ENCODE measurements around the gene RAMP1. TPM values are rescaled to one million over a fixed set of nuclear protein-coding genes. Genes with fewer than 3 reads are reported as not detected.

RAMP1 gene
- total and polyA plus RNA-seq, 9 of the 15 experiments (the other 6 are each of a cell fraction or from before 2014, with no cell fraction given), result 0.72 to 0.77 TPM; not detected in 7

GRCh38 chr2:237889016-237889415, 29.6 kb downstream of the RAMP1 start:
- 44% methylated on average over 8 of the region's 8 CpGs for WGBS (ENCODE audit: insufficient coverage, low coverage, missing lambda C conversion rate)
- no peaks in the 10 kb centered on the region for H3K36me3 ChIP-seq (ENCODE audit: control insufficient read depth, insufficient read depth, low read length)
- ChIA-PET CTCF (ENCODE audit: low intra/inter-chr PET ratio) (no interaction called here), POLR2A (no interaction called here)
- FAIRE-seq, result no peak
- H3K9ac ChIP-seq (ENCODE audit: insufficient read depth in 1 of 2, low read depth in 2 of 2, low read length in 2 of 2), result no peak overlapping the region
- in situ Hi-C loops (cut with MboI) (no loop called here), intact Hi-C loops (cut with micrococcal nuclease) (no loop called here)
- no peaks in the 10 kb centered on the region for H3K9me3 ChIP-seq (replicated peaks; ENCODE audit: control insufficient read depth, insufficient read depth, low read depth, low read length)
- no peak for DNase-seq (ENCODE audit: extremely low read depth in 1 of 4, low spot score in 3 of 4)
- H3K4me2 ChIP-seq (ENCODE audit: insufficient read depth, low read length), result no peak overlapping the region
- no peak overlapping the region for H2AFZ ChIP-seq (ENCODE audit: low read depth, low read length)
- no peak overlapping the region for H3K27ac ChIP-seq (ENCODE audit: extremely low read depth, low read depth, low read length)
- no peaks in the 10 kb centered on the region for H3K9me1 ChIP-seq (ENCODE audit: control insufficient read depth, insufficient read depth, low read length)
- TF ChIP-seq CBFA2T2 (conservative IDR thresholded peaks at IDR 0.05) (0 out of 2 replicates have a peak, but pooled peaks have one; percentile 9), JUNB (CRISPR knock-in tag; conservative IDR thresholded peaks at IDR 0.05) (no peak)
- no peaks in the 10 kb centered on the region for H4K20me1 ChIP-seq (replicated peaks; ENCODE audit: control insufficient read depth, insufficient read depth, low read length)
- no peaks in the 10 kb centered on the region; a peak in 2 of 5 replicates for H3K4me1 ChIP-seq (replicated peaks in 1 of 2; ENCODE audit: control insufficient read depth in 2 of 2, insufficient read depth in 2 of 2, low read length in 2 of 2)
- BruUV-seq (replicated peaks), result no TSS peak
- no peak for ATAC-seq
- no peaks in the 10 kb centered on the region for H3K79me2 ChIP-seq (ENCODE audit: control insufficient read depth, insufficient read depth, low read length)
- no peak overlapping the region for H3K4me3 ChIP-seq
- H3K27me3 ChIP-seq (ENCODE audit: control insufficient read depth in 2 of 2, insufficient read depth in 2 of 2, low read length in 2 of 2), result no peaks in the 10 kb centered on the region; a peak in 1 of 5 replicates

GRCh38 chr2:237889811-237890210, 30.4 kb downstream of the RAMP1 start:
- ATAC-seq (no peak), DNase-seq (ENCODE audit: extremely low read depth in 1 of 4, low spot score in 3 of 4) (no peak), FAIRE-seq (no peak)
- Histone ChIP-seq H3K4me3 (no peak overlapping the region), H3K4me1 (replicated peaks in 1 of 2; ENCODE audit: control insufficient read depth in 2 of 2, insufficient read depth in 2 of 2, low read length in 2 of 2) (peaks cover 0 to 3% of the 10 kb centered on the region in 2 experiments; a peak in 3 of 5 replicates), H3K4me2 (ENCODE audit: insufficient read depth, low read length) (no peak overlapping the region), H3K9me3 (replicated peaks; ENCODE audit: control insufficient read depth, insufficient read depth, low read depth, low read length) (no peaks in the 10 kb centered on the region), H3K27ac (ENCODE audit: extremely low read depth, low read depth, low read length) (no peak overlapping the region), H3K79me2 (ENCODE audit: control insufficient read depth, insufficient read depth, low read length) (no peaks in the 10 kb centered on the region), H2AFZ (ENCODE audit: low read depth, low read length) (no peak overlapping the region), H3K36me3 (ENCODE audit: control insufficient read depth, insufficient read depth, low read length) (no peaks in the 10 kb centered on the region), H3K9me1 (ENCODE audit: control insufficient read depth, insufficient read depth, low read length) (no peaks in the 10 kb centered on the region), H3K9ac (ENCODE audit: insufficient read depth in 1 of 2, low read depth in 2 of 2, low read length in 2 of 2) (no peak overlapping the region), H3K27me3 (ENCODE audit: control insufficient read depth in 2 of 2, insufficient read depth in 2 of 2, low read length in 2 of 2) (no peaks in the 10 kb centered on the region; a peak in 1 of 5 replicates), H4K20me1 (replicated peaks; ENCODE audit: control insufficient read depth, insufficient read depth, low read length) (no peaks in the 10 kb centered on the region)
- 51% methylated on average over 10 of the region's 10 CpGs for WGBS (ENCODE audit: insufficient coverage, low coverage, missing lambda C conversion rate)
- no TSS peak for BruUV-seq (replicated peaks)
- POLR2A ChIA-PET, result no interaction called here
- CTCF ChIA-PET (ENCODE audit: low intra/inter-chr PET ratio), result no interaction called here
- intact Hi-C loops (cut with micrococcal nuclease) (no loop called here), in situ Hi-C loops (cut with MboI) (no loop called here)
- TF ChIP-seq IRF2 (CRISPR knock-in tag; IDR thresholded peaks at IDR 0.05), result no peak
- TF ChIP-seq OTX1 (CRISPR knock-in tag; IDR thresholded peaks at IDR 0.05), result no peak
- TF ChIP-seq CBX5 (IDR thresholded peaks at IDR 0.05; ENCODE audit: borderline replicate concordance, low read depth), result no peak
- TF ChIP-seq ZNF507 (tag; conservative IDR thresholded peaks at IDR 0.05), result no peak
- no peak for TF ChIP-seq ZNF609 (CRISPR knock-in tag; IDR thresholded peaks at IDR 0.05; ENCODE audit: borderline replicate concordance)
- TF ChIP-seq CTCF (IDR thresholded peaks at IDR 0.05 in 2 of 3, conservative IDR thresholded peaks at IDR 0.05 in 1 of 3; ENCODE audit: insufficient read depth in 2 of 3, low read depth in 1 of 3, low read length in 3 of 3), result no peak
- no peak for TF ChIP-seq MED1 (CRISPR knock-in tag; IDR thresholded peaks at IDR 0.05; ENCODE audit: borderline replicate concordance)
- no peak for TF ChIP-seq TFAM (CRISPR knock-in tag; conservative IDR thresholded peaks at IDR 0.05)
